ENCODE data around the gene GPALPP1. TPM values are rescaled to one million over a fixed set of nuclear protein-coding genes. Genes with fewer than 3 reads are reported as not detected.

Gene GPALPP1
- total and polyA plus RNA-seq, 2 donors from 2014 or later: 9.2 to 25.1 TPM

GRCh38 chr13:44976196-44976595, 13.1 kb upstream of the GPALPP1 start:
- no peak for FAIRE-seq

GRCh38 chr13:44976949-44977583, 12.3 kb upstream of the GPALPP1 start:
- no peak overlapping the region for H3K27ac ChIP-seq (ENCODE audit: low read depth in 2 of 2, low read length in 2 of 2)
- H3K36me3 ChIP-seq (ENCODE audit: control insufficient read depth in 2 of 3, insufficient read depth in 3 of 3, low read length in 3 of 3): peaks cover 3 to 17% (median 9%) of the 10 kb centered on the region in 3 donors
- DNase-seq: no peak
- no peaks in the 10 kb centered on the region for H3K27me3 ChIP-seq (ENCODE audit: control insufficient read depth, insufficient read depth, low read length)
- no peaks in the 10 kb centered on the region for H3K9me3 ChIP-seq (ENCODE audit: control insufficient read depth in 2 of 3, insufficient read depth in 1 of 3, low read length in 3 of 3)
- H3K9ac ChIP-seq (ENCODE audit: low read length in 3 of 3): no peak overlapping the region
- H3K4me3 ChIP-seq (ENCODE audit: low read length in 3 of 3): no peak overlapping the region
- TF ChIP-seq CTCF (IDR thresholded peaks at IDR 0.05; ENCODE audit: borderline replicate concordance, extremely low read depth, insufficient read depth): no peak
- intact Hi-C loops (cut with DNase I): loop anchor here (10.0 kb wide), 1 partner anchor 482 kb away; no protein-coding TSS in a partner anchor
- no peak for FAIRE-seq
- H3K4me1 ChIP-seq (ENCODE audit: control insufficient read depth in 2 of 3, insufficient read depth in 2 of 3, low read depth in 1 of 3, low read length in 3 of 3): no peaks in the 10 kb centered on the region

More at GRCh38 chr13:44976196-44976595, 13.1 kb upstream of the GPALPP1 start:
- no peak overlapping the region for H3K27ac ChIP-seq (ENCODE audit: low read depth in 2 of 2, low read length in 2 of 2)
- TF ChIP-seq CTCF (IDR thresholded peaks at IDR 0.05; ENCODE audit: borderline replicate concordance, extremely low read depth, insufficient read depth): no peak
- no peak overlapping the region for H3K4me3 ChIP-seq (ENCODE audit: low read length in 3 of 3)
- no peaks in the 10 kb centered on the region for H3K9me3 ChIP-seq (ENCODE audit: control insufficient read depth in 2 of 3, insufficient read depth in 1 of 3, low read length in 3 of 3)
- intact Hi-C loops (cut with DNase I): loop anchor here (10.0 kb wide), 1 partner anchor 481 kb away; no protein-coding TSS in a partner anchor
- H3K9ac ChIP-seq (ENCODE audit: low read length in 3 of 3): no peak overlapping the region
- DNase-seq: no peak
- no peaks in the 10 kb centered on the region for H3K27me3 ChIP-seq (ENCODE audit: control insufficient read depth, insufficient read depth, low read length)
- peaks cover 3 to 17% (median 9%) of the 10 kb centered on the region in 3 donors for H3K36me3 ChIP-seq (ENCODE audit: control insufficient read depth in 2 of 3, insufficient read depth in 3 of 3, low read length in 3 of 3)
- H3K4me1 ChIP-seq (ENCODE audit: control insufficient read depth in 2 of 3, insufficient read depth in 2 of 3, low read depth in 1 of 3, low read length in 3 of 3): peaks cover 0 to 3% (median 0%) of the 10 kb centered on the region in 3 donors

GRCh38 chr13:44978328-44978727, 11.0 kb upstream of the GPALPP1 start:
- intact Hi-C loops (cut with DNase I): loop anchor here (10.0 kb wide), 1 partner anchor 484 kb away; no protein-coding TSS in a partner anchor
- no peak overlapping the region for H3K27ac ChIP-seq (ENCODE audit: low read depth in 2 of 2, low read length in 2 of 2)

More at GRCh38 chr13:44978328-44978727, 11.0 kb upstream of the GPALPP1 start:
- H3K9ac ChIP-seq (ENCODE audit: low read length in 3 of 3): no peak overlapping the region
- no peak for TF ChIP-seq CTCF (IDR thresholded peaks at IDR 0.05; ENCODE audit: borderline replicate concordance, extremely low read depth, insufficient read depth)
- FAIRE-seq (no peak), DNase-seq (no peak)
- H3K9me3 ChIP-seq (ENCODE audit: control insufficient read depth in 2 of 3, insufficient read depth in 1 of 3, low read length in 3 of 3): no peaks in the 10 kb centered on the region
- no peak overlapping the region for H3K4me3 ChIP-seq (ENCODE audit: low read length in 3 of 3)
- H3K36me3 ChIP-seq (ENCODE audit: control insufficient read depth in 2 of 3, insufficient read depth in 3 of 3, low read length in 3 of 3): peaks cover 3 to 17% (median 9%) of the 10 kb centered on the region in 3 donors
- no peaks in the 10 kb centered on the region for H3K27me3 ChIP-seq (ENCODE audit: control insufficient read depth, insufficient read depth, low read length)
- no peaks in the 10 kb centered on the region for H3K4me1 ChIP-seq (ENCODE audit: control insufficient read depth in 2 of 3, insufficient read depth in 2 of 3, low read depth in 1 of 3, low read length in 3 of 3)
